Pancreas (tissue), 10 donors: ENCODE measurements around the gene NAA16. TPM values are rescaled to one million over a fixed set of nuclear protein-coding genes. Genes with fewer than 3 reads are reported as not detected.

Source experiments
- ATAC-seq, 4 donors: fragments of 200-7000 bp; cut with Tn5 transposase; one replicate each; pipeline versions ENCODE4 v1.8.0 to v1.9.1; 2020; ENCODE audit warnings: mild to moderate bottlenecking in 4 of 4, moderate library complexity in 4 of 4
- DNase-seq, 6 donors: peaks; one replicate each; pipeline ENCODE4 v3.0.0-alpha.2; 2020
- FAIRE-seq: peaks from 2 replicates; lab custom pipeline; 2012; peaks lifted over from hg19 to GRCh38; lab: Jason Lieb, UNC
- H3K27ac ChIP-seq, 4 donors: fragments of 200-600 bp; sonication (generic); 1 replicate in 3 of 4; 2 replicates in 1 of 4; pipeline versions ENCODE4 v1.5.0 to v1.8.0; 2020
- H3K27me3 ChIP-seq, 4 donors: fragments of 200-600 bp; one replicate each; pipeline ENCODE4 v1.8.0; 2021
- H3K36me3 ChIP-seq, 3 donors: fragments of 200-600 bp; sonication (generic) in 1 of 3; one replicate each; pipeline versions ENCODE4 v1.5.0 to v1.8.0; 2020 to 2021
- H3K4me1 ChIP-seq, 3 donors: fragments of 200-600 bp; one replicate each; pipeline ENCODE4 v1.8.0; 2021
- H3K4me3 ChIP-seq, 4 donors: fragments of 200-600 bp; sonication (generic) in 2 of 4; one replicate each; pipeline versions ENCODE4 v1.5.0 to v1.8.0; 2020 to 2021
- H3K9me3 ChIP-seq, 4 donors: fragments of 200-600 bp; one replicate each; pipeline ENCODE4 v1.8.0; 2021
- CTCF ChIP-seq, 4 donors: fragments of 200-600 bp; sonication (generic) in 3 of 4; IDR thresholded peaks; one replicate each; pipeline versions ENCODE4 v1.5.0 to v1.8.0; 2021; ENCODE audit warnings: antibody characterized with exemption in 4 of 4
- WGBS, 2 donors: extraction: QIAGEN DNeasy Blood & Tissue Kit; methylation state at CpG; one replicate each; pipeline ENCODE4 v1.1.7; 2013; 5-methylcytosine and 5-hydroxymethylcytosine counted together
- intact Hi-C, 3 donors: fragments of 100-400 bp; cut with DNase I; formaldehyde crosslinking; loops; one replicate each; pipeline versions ENCODE4 v1.11.1 to v1.14.2; 2022
- polyA plus RNA-seq, 2 donors: library from polyadenylated mRNA; stranded (reverse); fragments of 200-250 nt; gene quantifications; one replicate each; pipeline ENCODE4 v1.2.3, GENCODE V29; 2013
- total RNA-seq, 6 donors: library from RNA; stranded (reverse); fragmentation: NEBNext Ultra II Directional in 4 of 6; extraction: Animal tissue kit (Norgen Biotek cat#: 25700) in 4 of 6; gene quantifications; one replicate each; pipeline versions ENCODE4 v1.2.1 to v1.2.4, GENCODE V29; 2021 to 2023
- donor health status: healthy with polysubstance abuse.
- donor health status: DM: no; HTN: no; CAD: no; lungs with moderate emphysema.
- donor health status: DM: no; HTN: no; CAD: no.
- donor health status: control.
- donor health status: control.
- donor health status: Bipolar disorder and iron deficiency.
- donor health status: DM: yes; HTN: yes; CAD: no.
- donor health status: DM: no; HTN: no; CAD: no.
- donor health status: DM: no; HTN: no; CAD: no.
- donor health status: DM: yes; HTN: yes; CAD: no.

The NAA16 gene
- total and polyA plus RNA-seq, 8 donors: 20.3 to 46.9 (median 24.0) TPM

GRCh38 chr13:41299316-41300094 is 11.6 kb upstream of the NAA16 start:
- ATAC-seq: no peak
- Histone ChIP-seq H3K27me3 (no peaks in the 10 kb centered on the region), H3K4me1 (peaks cover 0 to 2% (median 0%) of the 10 kb centered on the region in 3 donors), H3K4me3 (no peak overlapping the region), H3K9me3 (no peaks in the 10 kb centered on the region), H3K36me3 (no peaks in the 10 kb centered on the region), H3K27ac (no peak overlapping the region)
- FAIRE-seq: no peak
- no peak for DNase-seq
- WGBS, 2 donors: 74 to 75% methylated on average over 4 of the region's 4 CpGs
- intact Hi-C loops: no loop called here
- no peak for TF ChIP-seq CTCF (IDR thresholded peaks at IDR 0.05)

GRCh38 chr13:41302743-41303142 is 8.3 kb upstream of the NAA16 start:
- H3K27me3 ChIP-seq: no peaks in the 10 kb centered on the region
- no peaks in the 10 kb centered on the region for H3K36me3 ChIP-seq
- H3K27ac ChIP-seq: no peak overlapping the region
- TF ChIP-seq CTCF (IDR thresholded peaks at IDR 0.05): no peak
- H3K9me3 ChIP-seq: no peaks in the 10 kb centered on the region
- no peak for FAIRE-seq
- 99 to 100% methylated on average over 3 of the region's 3 CpGs for WGBS, 2 donors
- DNase-seq: no peak
- no peak for ATAC-seq
- no peak overlapping the region for H3K4me3 ChIP-seq
- intact Hi-C loops: no loop called here
- H3K4me1 ChIP-seq: no peaks in the 10 kb centered on the region

GRCh38 chr13:41304551-41304950 is 6.5 kb upstream of the NAA16 start:
- no peak for ATAC-seq
- no peaks in the 10 kb centered on the region for H3K4me1 ChIP-seq
- H3K4me3 ChIP-seq: no peak overlapping the region
- H3K27ac ChIP-seq: no peak overlapping the region
- no peaks in the 10 kb centered on the region for H3K27me3 ChIP-seq
- no peak for TF ChIP-seq CTCF (IDR thresholded peaks at IDR 0.05)
- no peak for DNase-seq
- no peaks in the 10 kb centered on the region for H3K9me3 ChIP-seq
- no peak for FAIRE-seq
- intact Hi-C loops: no loop called here
- no peaks in the 10 kb centered on the region for H3K36me3 ChIP-seq

GRCh38 chr13:41306271-41307145 is 4.6 kb upstream of the NAA16 start:
- DNase-seq (peak in 4 of 6 donors; percentile 49 to 70 (median 54)), FAIRE-seq (no peak), ATAC-seq (peak; percentile 43 to 67 (median 53))
- TF ChIP-seq CTCF (IDR thresholded peaks at IDR 0.05): no peak
- Histone ChIP-seq H3K27me3 (no peaks in the 10 kb centered on the region), H3K36me3 (no peaks in the 10 kb centered on the region), H3K4me3 (peak overlapping the region in 2 of 4 donors; percentile 17 to 22), H3K4me1 (no peaks in the 10 kb centered on the region), H3K27ac (peak overlapping the region; percentile 3 to 84 (median 46)), H3K9me3 (no peaks in the 10 kb centered on the region)
- intact Hi-C loops: no loop called here
- WGBS, 2 donors: 34 to 35% methylated on average over 15 of the region's 15 CpGs
